Stomach (tissue), 4 donors: Measurements from ENCODE around the gene ANKRD13C.

Experiments used
- CTCF ChIP-seq, 7 experiments: fragments of 450-650 bp in 4 of 7; fragments of 200-600 bp in 3 of 7; sonication (generic) in 3 of 7; IDR thresholded peaks; one replicate each; pipeline ENCODE4 v1.5.1; 2016 to 2019; ENCODE audit warnings: antibody characterized with exemption in 7 of 7, control low read depth in 2 of 7, mild to moderate bottlenecking in 1 of 7
- EP300 ChIP-seq: sonication (generic); formaldehyde crosslinking; IDR thresholded peaks from one replicate; pipeline ENCODE4 v1.6.1; 2017; ENCODE audit warnings: antibody characterized with exemption
- POLR2A ChIP-seq, 4 donors: fragments of 450-650 bp; IDR thresholded peaks; one replicate each; pipeline ENCODE4 v1.6.1; 2016; ENCODE audit warnings: antibody characterized with exemption in 4 of 4, control low read depth in 2 of 4, mild to moderate bottlenecking in 1 of 4, moderate library complexity in 1 of 4
- POLR2AphosphoS5 ChIP-seq, 3 donors: sonication (generic); formaldehyde crosslinking; IDR thresholded peaks; one replicate each; pipeline ENCODE4 v1.6.1; 2016; ENCODE audit warnings: antibody characterized with exemption in 3 of 3

- TF ChIP-seq CTCF (IDR thresholded peaks at IDR 0.05): no peak
- no peak for TF ChIP-seq EP300
- no peak for TF ChIP-seq POLR2A (IDR thresholded peaks at IDR 0.05)
- no peak for TF ChIP-seq POLR2AphosphoS5 (IDR thresholded peaks at IDR 0.05)
These were observed 43.2 kb downstream of the ANKRD13C start for GRCh38 chr1:70311369-70311768.
